ENCODE measurements around the gene OR4X1.
"Not testable (repeated sequence)": the region's sequence is repeated elsewhere in the genome, so short reads cannot be mapped to it uniquely, and the experiment has no call there.

OR4X1 gene, protein sequence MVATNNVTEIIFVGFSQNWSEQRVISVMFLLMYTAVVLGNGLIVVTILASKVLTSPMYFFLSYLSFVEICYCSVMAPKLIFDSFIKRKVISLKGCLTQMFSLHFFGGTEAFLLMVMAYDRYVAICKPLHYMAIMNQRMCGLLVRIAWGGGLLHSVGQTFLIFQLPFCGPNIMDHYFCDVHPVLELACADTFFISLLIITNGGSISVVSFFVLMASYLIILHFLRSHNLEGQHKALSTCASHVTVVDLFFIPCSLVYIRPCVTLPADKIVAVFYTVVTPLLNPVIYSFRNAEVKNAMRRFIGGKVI

DNA sequence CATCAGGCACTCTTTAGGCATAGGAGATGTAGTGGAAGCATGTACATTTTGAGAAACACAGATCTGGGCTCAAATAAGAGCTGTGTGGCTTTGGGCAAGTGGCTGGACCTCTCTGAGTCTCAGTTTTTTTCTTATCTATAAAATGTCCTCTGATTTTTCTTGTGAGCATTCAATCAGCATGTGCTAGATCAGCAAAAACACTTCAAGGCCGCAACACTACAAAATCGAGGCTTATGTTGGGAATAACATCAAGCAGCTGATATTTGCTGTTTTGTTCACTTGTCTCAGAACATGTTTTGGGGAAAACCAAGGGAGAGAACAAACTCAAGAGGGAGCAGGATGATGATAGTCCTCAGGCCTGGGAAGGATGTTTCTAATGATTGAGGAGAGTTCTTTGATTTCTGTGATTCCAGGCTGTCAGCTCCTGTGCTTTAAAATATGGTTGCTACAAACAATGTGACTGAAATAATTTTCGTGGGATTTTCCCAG, at the start of gene OR4X1:
OR4X1 (plus strand) TSS at position 439 of the 489 bp plus-strand sequence; CDS start at position 439, 0 bp downstream.
- DNase-seq, result no peak

DNA sequence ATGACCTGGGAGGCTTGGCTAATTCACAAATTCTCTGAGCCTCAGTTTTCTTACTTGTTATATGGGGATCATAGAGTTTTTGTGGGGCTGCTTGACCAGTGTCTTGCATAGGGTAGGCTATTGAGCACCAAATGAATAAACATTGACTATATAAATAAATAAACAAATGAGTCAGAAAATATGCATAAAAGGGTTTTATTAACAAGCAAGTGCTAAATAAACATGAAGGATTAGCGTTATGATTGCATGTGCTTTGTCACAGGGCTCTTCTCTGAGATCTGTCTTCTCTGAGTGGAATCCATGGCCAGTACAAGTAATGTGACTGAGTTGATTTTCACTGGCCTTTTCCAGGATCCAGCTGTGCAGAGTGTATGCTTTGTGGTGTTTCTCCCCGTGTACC, 47.2 kb upstream of the OR4X1 start, which contains the start of gene OR4B1:
OR4B1 (plus strand) TSS at position 301 of the 400 bp plus-strand sequence; CDS start at position 301, 0 bp downstream.
- no peak for DNase-seq

DNA sequence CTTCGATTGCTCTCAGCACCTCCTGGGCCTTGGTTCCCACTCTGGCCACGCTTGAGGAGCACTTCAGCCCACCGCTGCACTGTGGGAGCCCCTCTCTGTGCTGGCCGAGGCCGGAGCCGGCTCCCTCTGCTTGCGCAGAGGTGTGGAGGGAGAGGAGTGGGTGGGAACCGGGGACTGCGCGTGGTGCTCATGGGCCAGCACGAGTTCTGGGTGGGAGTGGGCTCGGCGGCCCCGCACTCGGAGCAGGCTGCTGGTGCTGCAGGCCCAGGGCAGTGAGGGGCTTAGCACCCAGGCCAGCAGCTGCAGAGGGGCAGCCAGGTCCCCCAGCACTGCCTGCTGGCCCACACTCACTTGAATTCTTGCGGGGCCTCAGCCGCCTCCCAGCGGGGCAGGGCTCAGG, 34.9 kb upstream of the OR4X1 start:
- DNase-seq, result no peak

DNA sequence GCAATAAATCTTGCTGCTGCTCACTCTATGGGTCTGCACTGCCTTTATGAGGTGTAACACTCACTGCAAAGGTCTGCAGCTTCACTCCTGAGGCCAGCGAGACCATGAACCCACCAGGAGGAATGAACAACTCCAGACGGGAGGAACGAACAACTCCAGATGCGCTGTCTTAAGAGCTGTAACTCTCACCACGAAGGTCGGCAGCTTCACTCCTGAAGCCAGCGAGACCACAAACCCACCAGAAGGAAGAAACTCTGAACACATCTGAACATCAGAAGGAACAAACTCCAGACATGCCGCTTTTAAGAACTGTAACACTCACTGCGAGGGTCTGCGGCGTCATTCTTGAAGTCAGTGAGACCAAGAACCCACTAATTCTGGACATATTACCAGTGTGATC, 33.6 kb upstream of the OR4X1 start:
- DNase-seq, result not testable (repeated sequence)

DNA sequence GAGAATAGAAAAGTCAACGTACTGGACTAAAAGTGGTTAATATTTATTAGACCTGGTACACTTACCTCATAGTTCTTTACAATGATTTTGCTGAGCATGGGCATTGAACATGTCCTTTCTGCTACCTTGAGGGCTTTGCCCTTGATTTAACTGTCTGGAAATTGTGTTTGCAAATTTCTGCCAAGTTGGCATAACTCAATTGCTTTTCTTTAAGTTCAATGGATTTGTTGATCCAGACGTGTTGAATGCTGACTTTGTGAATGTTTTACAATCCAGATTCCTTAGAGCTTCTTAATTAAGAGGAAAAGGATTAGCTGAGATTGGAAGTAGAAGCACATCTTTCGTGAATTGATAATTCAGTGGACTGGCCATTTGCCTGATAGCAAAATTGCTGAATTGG, 25.9 kb upstream of the OR4X1 start:
- DNase-seq, result no peak

DNA sequence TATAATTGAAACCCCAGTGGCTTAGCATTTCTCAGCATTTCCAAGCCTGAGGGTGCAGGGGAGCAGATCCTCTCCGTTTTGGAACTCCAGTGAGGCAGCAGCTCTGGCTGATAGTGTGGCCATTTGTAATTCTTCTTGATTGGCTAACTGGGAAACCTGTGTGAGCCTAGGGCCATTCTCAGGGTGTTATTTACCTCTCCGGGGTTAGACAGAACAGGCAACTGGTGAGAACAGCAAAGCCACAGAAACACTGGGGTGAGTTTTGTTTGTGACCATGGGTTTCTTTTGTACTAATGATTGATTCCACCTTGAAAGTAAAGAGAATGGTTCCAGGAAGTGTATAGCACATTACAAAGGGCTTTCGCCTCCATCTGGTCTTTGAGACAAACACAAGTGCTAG, 21.2 kb upstream of the OR4X1 start:
- no peak for DNase-seq

DNA sequence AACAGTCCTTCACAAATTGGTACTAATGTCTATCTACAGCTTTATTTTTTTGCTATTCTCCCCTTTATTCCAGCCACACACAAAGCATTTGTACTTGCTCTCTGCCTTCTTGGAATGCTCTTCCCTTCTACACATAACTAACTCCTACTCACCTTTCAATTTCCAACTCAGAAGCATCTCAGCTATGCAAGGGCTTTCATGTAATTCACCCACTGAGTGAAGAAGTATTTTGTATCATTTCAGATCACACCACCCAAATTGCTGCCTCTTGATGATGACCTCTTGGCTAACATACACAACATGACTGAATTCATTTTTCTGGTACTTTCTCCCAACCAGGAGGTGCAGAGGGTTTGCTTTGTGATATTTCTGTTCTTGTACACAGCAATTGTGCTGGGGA, 18.9 kb upstream of the OR4X1 start, which contains the start of gene OR4X2:
OR4X2 (plus strand) TSS at position 301 of the 400 bp plus-strand sequence; CDS start at position 301, 0 bp downstream.
- DNase-seq, result no peak

DNA sequence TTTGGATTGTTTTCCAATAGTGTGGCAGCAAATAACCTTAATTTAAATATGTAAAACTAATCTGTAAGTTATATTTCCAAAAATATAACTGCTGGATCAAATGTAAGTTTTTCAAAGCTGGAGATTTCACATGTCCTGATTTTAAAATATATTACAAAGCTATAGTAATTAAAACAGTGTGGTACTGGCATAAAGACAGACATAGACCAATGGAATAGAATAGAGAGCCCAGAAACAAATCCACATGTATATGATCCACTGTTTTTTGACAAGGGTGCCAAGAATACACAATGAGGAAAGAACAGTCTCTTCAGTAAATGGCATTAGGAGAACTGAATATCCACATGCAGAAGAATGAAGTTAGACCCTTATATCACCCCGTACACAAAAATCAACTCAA, 14.8 kb upstream of the OR4X1 start:
- no peak for DNase-seq

DNA sequence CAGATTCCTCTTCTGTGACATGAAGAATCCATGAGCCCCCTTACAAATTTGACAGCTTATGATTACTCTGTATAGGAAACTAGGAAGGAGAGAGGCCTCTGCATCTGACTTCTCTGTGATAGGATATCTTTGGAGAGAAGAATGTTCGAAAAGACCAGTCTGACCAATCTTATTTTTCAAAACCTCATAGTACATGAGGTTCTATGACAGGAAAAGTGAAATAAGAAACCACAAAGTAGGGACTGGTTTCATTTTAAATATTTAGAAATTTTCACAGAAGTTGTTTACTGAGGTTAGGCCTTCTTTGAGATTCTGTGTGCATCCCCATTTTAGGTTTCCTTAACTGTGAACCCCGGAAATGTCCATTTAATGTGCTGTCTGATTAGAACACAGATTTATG, 2.1 kb upstream of the OR4X1 start:
- DNase-seq, result no peak

DNA sequence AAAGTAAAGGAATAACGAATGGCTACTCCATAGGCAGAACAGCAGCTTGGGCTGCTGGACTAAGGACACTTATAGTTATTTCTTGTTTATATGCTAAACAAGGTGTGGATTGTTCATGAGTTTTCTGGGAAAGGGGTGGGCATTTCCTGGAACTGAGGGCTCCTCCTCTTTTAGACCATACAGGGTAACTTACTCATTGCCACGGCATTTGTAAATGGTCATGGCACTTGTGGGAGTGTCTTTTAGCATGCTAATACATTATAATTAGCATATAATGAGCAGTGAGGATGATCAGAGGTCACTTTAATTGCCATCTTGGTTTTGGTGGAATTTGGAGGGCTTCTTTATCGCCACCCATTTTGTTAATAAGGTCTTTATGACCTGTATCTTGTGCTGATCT, 7.0 kb downstream of the OR4X1 start:
- no peak for DNase-seq

DNA sequence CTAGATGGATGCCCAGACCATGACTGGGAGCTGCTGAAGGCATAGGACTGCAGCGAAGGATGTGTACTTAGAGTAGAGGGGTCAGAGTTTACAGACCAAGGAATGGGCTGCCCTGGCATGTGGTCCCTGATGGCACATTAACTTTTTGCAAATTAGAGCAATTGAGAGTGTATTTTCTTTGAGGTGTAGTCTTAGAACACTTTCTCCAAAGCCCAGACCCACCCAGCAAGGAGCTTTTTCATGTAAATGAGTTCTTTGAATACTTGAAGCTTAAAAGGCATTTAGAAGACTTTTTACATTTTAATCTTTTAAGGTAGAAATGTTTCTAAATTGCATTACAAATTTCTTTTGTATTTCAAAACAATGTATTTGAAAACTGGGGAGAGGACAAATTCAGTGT, 8.9 kb downstream of the OR4X1 start:
- DNase-seq, result no peak

DNA sequence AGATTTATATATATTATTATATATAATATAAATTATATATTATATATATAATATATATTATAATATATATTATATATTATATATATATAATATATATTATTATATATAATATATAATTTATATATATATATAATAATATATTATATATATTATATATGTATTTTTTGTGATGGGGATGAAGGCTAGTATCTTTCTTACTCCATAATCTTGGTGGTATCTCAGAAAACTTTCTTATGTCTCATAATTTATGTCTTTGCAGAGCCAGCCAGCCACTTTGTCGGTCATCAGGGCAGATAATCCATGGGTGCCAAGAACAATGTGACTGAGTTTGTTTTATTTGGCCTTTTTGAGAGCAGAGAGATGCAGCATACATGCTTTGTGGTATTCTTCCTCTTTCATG, 42.3 kb downstream of the OR4X1 start, which contains the start of gene OR4S1:
OR4S1 (plus strand) TSS at position 301 of the 400 bp plus-strand sequence; CDS start at position 301, 0 bp downstream.
- DNase-seq, result no peak

DNA sequence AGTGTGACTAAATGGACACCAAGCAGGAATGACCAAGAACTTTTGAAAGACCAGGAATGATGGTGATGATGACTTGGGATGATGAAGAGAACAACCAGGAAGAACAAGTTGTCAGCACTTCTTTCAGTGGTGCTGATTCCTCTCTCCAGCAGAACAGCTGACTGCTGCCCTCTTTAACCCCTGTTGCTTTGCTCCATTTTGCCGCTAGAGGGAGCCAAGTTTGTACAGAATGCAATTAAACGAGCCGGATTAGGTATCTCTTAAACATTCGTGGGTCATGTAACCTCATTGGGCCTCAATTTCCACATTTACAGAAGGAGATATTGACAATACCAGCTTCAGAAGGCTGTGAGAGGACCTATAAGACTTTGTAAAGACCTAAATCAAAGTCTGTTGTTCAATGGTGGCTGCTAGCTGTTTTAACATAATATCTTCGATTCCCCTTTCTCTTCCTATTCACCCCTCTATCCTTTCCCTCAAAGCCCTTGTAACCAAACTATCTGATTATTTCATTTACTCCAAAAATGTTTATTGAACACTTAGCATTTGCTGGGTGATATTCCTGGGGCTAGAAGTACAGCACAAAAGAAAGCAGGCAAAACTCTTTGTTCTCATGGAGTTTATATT, 44.2 kb downstream of the OR4X1 start:
- peak; percentile 69 for DNase-seq

DNA sequence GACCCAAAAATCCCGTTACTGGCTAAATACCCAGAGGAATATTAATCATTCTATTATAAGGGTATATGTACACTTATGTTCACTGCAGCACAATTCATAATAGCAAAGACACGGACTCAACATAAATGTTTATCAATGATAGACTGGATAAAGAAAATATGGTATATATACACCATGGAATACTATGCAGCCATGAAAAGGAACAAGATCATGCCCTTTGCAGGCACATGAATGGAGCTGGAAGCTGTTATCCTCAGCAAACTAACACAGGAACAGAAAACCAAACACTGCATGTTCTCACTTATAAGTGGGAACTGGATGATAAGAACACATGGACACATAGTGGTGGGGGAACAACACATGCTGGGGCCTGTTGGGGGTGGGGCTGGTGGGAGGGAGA, 49.9 kb downstream of the OR4X1 start:
- DNase-seq, result not testable (repeated sequence)

Data from activated naive CD4-positive, alpha-beta T cell treated with Interleukin-2 at 50 U/mL for 16 hours (primary cell).